Psoas muscle (tissue), 8 donors: ENCODE measurements around the gene KRTAP12-3. TPM values are rescaled to one million over a fixed set of nuclear protein-coding genes. Genes with fewer than 3 reads are reported as not detected.

ENCODE experiments used
- ATAC-seq, 4 donors: fragments of 200-7000 bp; cut with Tn5 transposase; one replicate each; pipeline ENCODE4 v1.9.1; 2020; ENCODE audit warnings: moderate library complexity in 3 of 4, mild to moderate bottlenecking in 2 of 4
- DNase-seq, 2 donors: peaks; one replicate each; pipeline ENCODE4 v3.0.0-alpha.2; 2020
- H3K27ac ChIP-seq: fragments of 200-600 bp; one replicate; pipeline ENCODE4 v1.8.0; 2022
- H3K27me3 ChIP-seq, 3 donors: fragments of 200-600 bp in 1 of 3; one replicate each; pipeline versions ENCODE4 v1.6.1 to v1.8.0; 2013 to 2022; ENCODE audit warnings: low read length in 2 of 3, mild to moderate bottlenecking in 2 of 3, moderate library complexity in 1 of 3; ENCODE audit not compliant: insufficient read depth in 3 of 3
- H3K36me3 ChIP-seq, 2 donors: fragments of 200-600 bp in 1 of 2; one replicate each; pipeline versions ENCODE4 v1.6.1 to v1.8.0; 2013 to 2022; ENCODE audit warnings: low read depth in 1 of 2, mild to moderate bottlenecking in 1 of 2, moderate library complexity in 1 of 2; ENCODE audit not compliant: insufficient read depth in 1 of 2
- H3K4me1 ChIP-seq: fragments of 200-600 bp; one replicate; pipeline ENCODE4 v1.8.0; 2022
- H3K4me3 ChIP-seq: fragments of 200-600 bp; one replicate; pipeline ENCODE4 v1.8.0; 2022; ENCODE audit warnings: mild to moderate bottlenecking
- H3K9me3 ChIP-seq: fragments of 200-600 bp; one replicate; pipeline ENCODE4 v1.8.0; 2022
- CTCF ChIP-seq: fragments of 200-600 bp; IDR thresholded peaks from one replicate; pipeline ENCODE4 v1.8.0; 2022; ENCODE audit warnings: antibody characterized with exemption
- WGBS, 3 donors: extraction: QIAGEN DNeasy Blood & Tissue Kit; methylation state at CpG; one replicate each; pipeline versions ENCODE4 v1.1.6 to v1.1.7; 2013; 5-methylcytosine and 5-hydroxymethylcytosine counted together
- intact Hi-C, 2 donors: fragments of 100-400 bp; cut with DNase I; formaldehyde crosslinking; loops; one replicate each; pipeline versions ENCODE4 v1.11.0 to v1.14.2; 2022
- polyA plus RNA-seq, 3 donors: library from polyadenylated mRNA; stranded (reverse); fragments of 200-250 nt; gene quantifications; one replicate each; pipeline ENCODE4 v1.2.3, GENCODE V29; 2013
- total RNA-seq, 4 donors: library from RNA; stranded (reverse); fragmentation: NEBNext Ultra II Directional in 2 of 4; extraction: Animal tissue kit (Norgen Biotek cat#: 25700) in 2 of 4; gene quantifications; one replicate each; pipeline versions ENCODE4 v1.2.1 to v1.2.4, GENCODE V29; 2021 to 2023
- donor health status: healthy with polysubstance abuse.
- donor health status: DM: no; HTN: no; CAD: no; lungs with moderate emphysema.
- donor health status: Bipolar disorder and iron deficiency.
- donor health status: healthy.
- donor health status: DM: yes; HTN: yes; CAD: no.
- donor health status: DM: no; HTN: no; CAD: no.
- donor health status: DM: no; HTN: no; CAD: no.
- donor health status: DM: yes; HTN: yes; CAD: no.

KRTAP12-3 gene
- total and polyA plus RNA-seq, 7 donors = not detected

- H3K4me3 ChIP-seq = no peak overlapping the region
- no peak overlapping the region for H3K27ac ChIP-seq
- ATAC-seq (no peak), DNase-seq (no peak)
- H3K36me3 ChIP-seq = no peaks in the 10 kb centered on the region
- intact Hi-C loops = no loop called here
- H3K27me3 ChIP-seq = peaks cover 0 to 29% (median 6%) of the 10 kb centered on the region in 3 donors
- TF ChIP-seq CTCF = no peak
- H3K9me3 ChIP-seq = peaks cover 5% of the 10 kb centered on the region
- H3K4me1 ChIP-seq = no peaks in the 10 kb centered on the region
- 89 to 94% (median 89%) methylated on average over 13 of the region's 13 CpGs for WGBS, 3 donors
Observed at GRCh38 chr21:44677881-44678280, 20.1 kb downstream of the KRTAP12-3 start.

GRCh38 chr21:44681152-44681551 lies 23.4 kb downstream of the KRTAP12-3 start:
- Histone ChIP-seq H3K9me3 (no peaks in the 10 kb centered on the region), H3K27me3 (peaks cover 0 to 34% (median 10%) of the 10 kb centered on the region in 3 donors), H3K27ac (no peak overlapping the region), H3K4me1 (no peaks in the 10 kb centered on the region), H3K4me3 (no peak overlapping the region), H3K36me3 (no peaks in the 10 kb centered on the region)
- no peak for TF ChIP-seq CTCF
- intact Hi-C loops = no loop called here
- 65 to 77% (median 71%) methylated on average over 10 to 11 of the region's 11 CpGs for WGBS, 3 donors
- DNase-seq (no peak), ATAC-seq (no peak)

GRCh38 chr21:44681861-44682579 lies 24.3 kb downstream of the KRTAP12-3 start, which contains the start of gene KRTAP12-1:
Gene KRTAP12-1, minus strand, starts transcription at chr21:44682163. Its CDS starts 40 bp downstream, at chr21:44682123.
- intact Hi-C loops = no loop called here
- 31 to 39% (median 34%) methylated on average over 23 of the region's 23 CpGs for WGBS, 3 donors
- no peak within 1 kb of the TSS for H3K4me3 ChIP-seq
- no peaks in the 10 kb centered on the region for H3K4me1 ChIP-seq
- no peak for TF ChIP-seq CTCF
- H3K27me3 ChIP-seq = peaks cover 0 to 42% (median 10%) of the 10 kb centered on the region in 3 donors
- no peak within 1 kb of the TSS for H3K27ac ChIP-seq
- DNase-seq (no peak), ATAC-seq (no peak)
- H3K9me3 ChIP-seq = no peaks in the 10 kb centered on the region
- H3K36me3 ChIP-seq = no peaks in the 10 kb centered on the region

- Histone ChIP-seq H3K36me3 (no peaks in the 10 kb centered on the region), H3K4me3 (no peak overlapping the region), H3K27ac (no peak overlapping the region), H3K4me1 (no peaks in the 10 kb centered on the region), H3K27me3 (peaks cover 0 to 49% (median 10%) of the 10 kb centered on the region in 3 donors), H3K9me3 (no peaks in the 10 kb centered on the region)
- ATAC-seq = no peak
- no peak for TF ChIP-seq CTCF
- no peak for DNase-seq
- WGBS, 3 donors = 64 to 79% (median 78%) methylated on average over 15 of the region's 15 CpGs
- intact Hi-C loops = no loop called here
Observed at GRCh38 chr21:44682580-44683151, 24.9 kb downstream of the KRTAP12-3 start.
